HCT116 (cell line): ENCODE data around the gene SLC25A43. TPM values are rescaled to one million over a fixed set of nuclear protein-coding genes. Genes with fewer than 3 reads are reported as not detected.
"Not testable (repeated sequence)": the region's sequence is repeated elsewhere in the genome, so short reads cannot be mapped to it uniquely, and the experiment has no call there.

Source experiments
- ATAC-seq: fragments of 200-7000 bp; cut with Tn5 transposase; 2 replicates; pipeline ENCODE4 v1.9.1; 2020; ENCODE audit warnings: mild to moderate bottlenecking, moderate library complexity
- BruUV-seq: library from RNA; stranded (reverse); fragments of 400-500 nt; replicated peaks from 2 replicates; lab custom pipeline; 2021; lab: Mats Ljungman, UMichigan
- CTCF ChIA-PET: fragments of 300-600 bp; sonication (Branson Sonifier 250); formaldehyde crosslinking; loops from one replicate; lab custom pipeline; 2021; ENCODE audit warnings: antibody characterized with exemption; lab: Charles Lee
- POLR2A ChIA-PET: fragments of 300-600, 350-600 bp; sonication (Branson Sonifier 250); formaldehyde crosslinking; loops from one replicate; lab custom pipeline; 2021; ENCODE audit warnings: antibody characterized with exemption; lab: Charles Lee
- RAD21 ChIA-PET, 2 experiments: fragments of 300-600 bp; sonication (Branson Sonifier 250); formaldehyde crosslinking; loops; one replicate each; lab custom pipeline; 2023; ENCODE audit warnings: low total read pairs in 2 of 2; ENCODE audit not compliant: uncharacterized antibody in 2 of 2, unreplicated experiment in 2 of 2, low non-redundant PET in 1 of 2; lab: Charles Lee
- DNase-seq: peaks from one replicate; pipeline ENCODE4 v3.0.0-alpha.2; 2010; ENCODE audit warnings: low read depth, low spot score
- H2AFZ ChIP-seq: fragments of 200-600 bp; shearing (Covaris generic), sonication (generic); 2 replicates; pipeline ENCODE4 v1.6.1; 2017; ENCODE audit warnings: low read depth, mixed run types, mixed read lengths, antibody characterized with exemption, low read length; ENCODE audit not compliant: poor library complexity, severe bottlenecking
- H3K27ac ChIP-seq: 2 replicates; pipeline ENCODE4 v1.5.1; 2012; ENCODE audit warnings: low read depth, low read length
- H3K27me3 ChIP-seq: fragments of 200-600 bp; sonication (generic); 2 replicates; pipeline ENCODE4 v1.6.1; 2016; ENCODE audit warnings: mixed run types, low read length, mixed read lengths; ENCODE audit not compliant: insufficient read depth
- H3K36me3 ChIP-seq, 2 experiments: fragments of 200-500 bp in 1 of 2; fragments of 200-600 bp in 1 of 2; sonication (Bioruptor generic) in 1 of 2; sonication (generic) in 1 of 2; 2 replicates each; pipeline versions ENCODE4 v1.5.1 to v1.6.1; 2014 to 2016; ENCODE audit warnings: low read length in 2 of 2, inconsistent platforms in 1 of 2, mixed read lengths in 1 of 2, mixed run types in 1 of 2; ENCODE audit not compliant: insufficient read depth in 2 of 2, control insufficient read depth in 1 of 2
- H3K4me1 ChIP-seq, 2 experiments: fragments of 200-600 bp in 1 of 2; sonication (generic) in 1 of 2; 2 replicates each; pipeline versions ENCODE4 v1.5.1 to v1.6.1; 2012 to 2017; ENCODE audit warnings: low read length in 2 of 2, inconsistent platforms in 1 of 2, mild to moderate bottlenecking in 1 of 2, mixed read lengths in 1 of 2, mixed run types in 1 of 2, moderate library complexity in 1 of 2; ENCODE audit not compliant: insufficient read depth in 2 of 2, control insufficient read depth in 1 of 2
- H3K4me2 ChIP-seq: fragments of 200-600 bp; sonication (generic); 2 replicates; pipeline ENCODE4 v1.6.1; 2017; ENCODE audit warnings: mixed run types, low read length, mixed read lengths
- H3K4me3 ChIP-seq, 2 experiments: fragments of 200-600 bp in 1 of 2; sonication (generic) in 1 of 2; replicated peaks in 1 of 2; 2 replicates each; pipeline ENCODE4 v1.5.1; 2011 to 2016; ENCODE audit warnings: low read length in 2 of 2, control low read depth in 1 of 2, low read depth in 1 of 2, mild to moderate bottlenecking in 1 of 2, mixed read lengths in 1 of 2, mixed run types in 1 of 2
- H3K79me2 ChIP-seq: fragments of 200-600 bp; sonication (generic); 2 replicates; pipeline ENCODE4 v1.6.1; 2017; ENCODE audit warnings: mild to moderate bottlenecking, mixed run types, low read length, moderate library complexity, mixed read lengths; ENCODE audit not compliant: insufficient read depth
- H3K9ac ChIP-seq: fragments of 200-600 bp; sonication (generic); 2 replicates; pipeline ENCODE4 v1.6.1; 2016; ENCODE audit warnings: low read length, mixed read lengths
- H3K9me2 ChIP-seq: fragments of 200-600 bp; sonication (generic), shearing (Covaris generic); 2 replicates; pipeline ENCODE4 v1.6.1; 2017; ENCODE audit warnings: mixed run types, mild to moderate bottlenecking, moderate library complexity; ENCODE audit not compliant: insufficient read depth
- H3K9me3 ChIP-seq, 2 experiments: fragments of 200-500 bp in 1 of 2; fragments of 200-600 bp in 1 of 2; sonication (Bioruptor generic) in 1 of 2; sonication (generic) in 1 of 2; 2 replicates each; pipeline ENCODE4 v1.6.1; 2014 to 2017; ENCODE audit warnings: low read length in 2 of 2, mixed read lengths in 2 of 2, inconsistent platforms in 1 of 2, low read depth in 1 of 2, mild to moderate bottlenecking in 1 of 2, mixed run types in 1 of 2, moderate library complexity in 1 of 2; ENCODE audit not compliant: control insufficient read depth in 1 of 2, insufficient read depth in 1 of 2
- H4K20me1 ChIP-seq: fragments of 200-600 bp; sonication (generic), shearing (Covaris generic); 2 replicates; pipeline ENCODE4 v1.6.1; 2017; ENCODE audit warnings: mixed run types, mild to moderate bottlenecking, moderate library complexity; ENCODE audit not compliant: insufficient read depth
- CBX3 ChIP-seq: IDR thresholded peaks from 2 replicates; pipeline ENCODE4 v1.6.1; 2012; ENCODE audit warnings: low read depth
- CEBPB ChIP-seq: IDR thresholded peaks from 2 replicates; pipeline ENCODE4 v1.6.1; 2012; ENCODE audit warnings: low read depth
- ELF1 ChIP-seq: IDR thresholded peaks from 2 replicates; pipeline ENCODE4 v1.6.1; 2012; ENCODE audit warnings: low read depth, borderline replicate concordance
- EZH2 ChIP-seq: fragments of 200-600 bp; sonication (generic); IDR thresholded peaks from 2 replicates; pipeline ENCODE4 v1.6.1; 2017; ENCODE audit warnings: antibody characterized with exemption, mixed run types
- EZH2phosphoT487 ChIP-seq: fragments of 200-600 bp; IDR thresholded peaks from 2 replicates; pipeline ENCODE4 v1.6.1; 2018; ENCODE audit warnings: antibody characterized with exemption, borderline replicate concordance
- FOSL1 ChIP-seq: IDR thresholded peaks from 2 replicates; pipeline ENCODE4 v1.6.1; 2012; ENCODE audit warnings: low read depth
- POLR2A ChIP-seq: IDR thresholded peaks from 2 replicates; pipeline ENCODE4 v1.7.0; 2011; ENCODE audit warnings: borderline replicate concordance; ENCODE audit not compliant: insufficient read depth, insufficient read length; ENCODE audit errors: extremely low read depth
- SP1 ChIP-seq: IDR thresholded peaks from 2 replicates; pipeline ENCODE4 v1.6.1; 2012; ENCODE audit warnings: low read depth
- SRF ChIP-seq: IDR thresholded peaks from 2 replicates; pipeline ENCODE4 v1.6.1; 2012; ENCODE audit warnings: low read depth
- ZFX ChIP-seq: fragments of 450-650 bp; IDR thresholded peaks from 2 replicates; pipeline ENCODE4 v1.6.1; 2017
- ZNF274 ChIP-seq: fragments of 200-500 bp; sonication (Bioruptor generic); IDR thresholded peaks from 2 replicates; pipeline ENCODE4 v1.6.1; 2014; ENCODE audit warnings: mild to moderate bottlenecking, low read depth, low read length, inconsistent platforms
- intact Hi-C: fragments of 100-400 bp; cut with micrococcal nuclease; formaldehyde crosslinking; loops from 2 replicates; pipeline ENCODE4 v1.10.0; 2022
- total RNA-seq: library from RNA; stranded (reverse); gene quantifications from one replicate; pipeline ENCODE4 v1.2.1, GENCODE V29; 2021; ENCODE audit not compliant: unreplicated experiment
- TF ChIP-seq, protein P1 (sequence below), 3 experiments: fragments of 200-600 bp in 1 of 3; sonication (generic) in 1 of 3; IDR thresholded peaks in 2 of 3; conservative IDR thresholded peaks in 1 of 3; 2 replicates each; pipeline ENCODE4 v1.5.1; 2012 to 2017; ENCODE audit warnings: low read depth in 2 of 3, low read length in 2 of 3, antibody characterized with exemption in 1 of 3, borderline replicate concordance in 1 of 3, control low read depth in 1 of 3, mild to moderate bottlenecking in 1 of 3, mixed read lengths in 1 of 3, mixed run types in 1 of 3, moderate library complexity in 1 of 3; ENCODE audit not compliant: insufficient read depth in 1 of 3
- TF ChIP-seq, protein P2 (sequence below): IDR thresholded peaks from 2 replicates; pipeline ENCODE4 v1.6.1; 2011; ENCODE audit warnings: mild to moderate bottlenecking, low read length, moderate library complexity; ENCODE audit not compliant: insufficient replicate concordance; ENCODE audit errors: extremely low read depth
- TF ChIP-seq, protein P3 (sequence below): IDR thresholded peaks from 2 replicates; pipeline ENCODE4 v1.6.1; 2012

Gene SLC25A43
- total RNA-seq, 1 experiment from 2014 or later: 14.1 TPM

DNA sequence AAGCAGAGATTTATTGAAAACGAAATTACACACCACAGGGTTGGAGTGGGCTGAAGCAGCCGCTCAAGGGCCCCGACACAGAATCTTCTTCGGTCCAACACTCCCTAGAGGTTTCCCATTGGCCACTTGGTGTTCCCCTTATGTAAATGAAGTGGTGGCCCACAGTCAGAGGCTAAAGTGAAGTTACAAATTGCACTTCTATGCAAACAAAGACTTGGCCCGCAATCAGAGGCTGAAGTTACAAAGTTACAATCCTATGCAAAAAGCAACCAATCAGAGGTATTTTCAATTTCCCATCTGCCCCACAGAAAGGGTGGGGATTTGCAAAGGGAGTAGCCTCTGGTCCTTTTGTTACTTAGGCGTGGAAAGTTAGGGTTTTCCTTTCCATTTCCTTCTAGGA lies 35.7 kb upstream of the SLC25A43 start (continued):
- TF ChIP-seq SP1: no peak

DNA sequence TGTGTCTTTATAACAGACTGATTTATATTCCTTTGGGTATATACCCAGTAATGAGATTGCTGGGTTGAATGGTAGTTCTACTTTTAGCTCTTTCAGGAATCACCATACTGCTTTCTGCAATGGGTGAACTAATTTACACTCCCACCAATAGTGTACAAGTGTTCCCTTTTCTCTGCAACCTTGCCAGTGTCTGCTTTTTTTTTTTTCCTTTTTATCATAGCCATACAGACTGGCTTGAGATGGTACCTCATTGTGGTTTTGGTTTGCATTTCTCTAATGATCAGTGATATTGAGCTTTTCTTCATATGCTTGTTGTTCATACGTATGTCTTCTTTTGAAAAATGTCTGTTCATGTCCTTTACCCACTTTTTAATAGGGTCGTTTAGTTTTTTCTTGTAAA lies 27.3 kb upstream of the SLC25A43 start:
- H3K4me1 ChIP-seq, H2AFZ ChIP-seq, H3K27ac ChIP-seq, H3K27me3 ChIP-seq, CTCF ChIA-PET, RAD21 ChIA-PET, POLR2A ChIA-PET, ATAC-seq, H3K79me2 ChIP-seq, DNase-seq, H4K20me1 ChIP-seq, BruUV-seq, H3K9me3 ChIP-seq, H3K36me3 ChIP-seq, H3K9me2 ChIP-seq, intact Hi-C loops, H3K4me2 ChIP-seq, H3K4me3 ChIP-seq, H3K9ac ChIP-seq: not testable (repeated sequence)

DNA sequence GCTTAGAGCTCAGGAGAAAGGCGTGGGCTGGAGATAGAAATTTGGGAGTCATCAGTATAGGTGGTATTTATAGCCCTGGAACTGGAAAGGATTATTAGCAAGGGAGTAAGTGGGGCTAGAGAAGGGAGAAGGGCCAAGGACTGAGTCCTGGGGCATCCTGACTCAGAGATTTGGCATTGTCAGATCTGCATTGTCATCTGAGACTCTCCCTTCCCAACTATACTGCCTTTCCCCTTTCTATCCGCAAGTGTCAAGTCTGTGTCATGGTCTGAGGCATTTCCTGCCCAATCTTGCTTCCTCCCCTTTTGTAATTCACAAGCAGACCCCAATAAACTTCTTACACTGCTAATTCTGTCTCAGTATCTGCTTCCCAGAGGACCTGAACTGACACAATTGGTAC lies 24.4 kb upstream of the SLC25A43 start:
- H3K9me2 ChIP-seq: no peaks in the 10 kb centered on the region
- no peaks in the 10 kb centered on the region for H4K20me1 ChIP-seq
- CTCF ChIA-PET: no interaction called here
- no peak overlapping the region for H2AFZ ChIP-seq
- DNase-seq: no peak
- ATAC-seq: no peak
- no peak overlapping the region for H3K9ac ChIP-seq
- peaks cover 0 to 6% of the 10 kb centered on the region in 2 experiments; a peak in 1 of 4 replicates for H3K4me1 ChIP-seq
- no peak overlapping the region for H3K27ac ChIP-seq
- peak overlapping the region; percentile 23; the same call in 1 of the 2 replicates for H3K4me2 ChIP-seq
- H3K79me2 ChIP-seq: no peaks in the 10 kb centered on the region
- no peaks in the 10 kb centered on the region for H3K9me3 ChIP-seq
- POLR2A ChIA-PET: no interaction called here
- no peak for TF ChIP-seq SP1
- no peak for TF ChIP-seq SRF
- TF ChIP-seq ELF1: no peak
- no peak for TF ChIP-seq POLR2A
- TF ChIP-seq ZFX: no peak
- no peak for TF ChIP-seq CBX3
- TF ChIP-seq, protein P1, sequence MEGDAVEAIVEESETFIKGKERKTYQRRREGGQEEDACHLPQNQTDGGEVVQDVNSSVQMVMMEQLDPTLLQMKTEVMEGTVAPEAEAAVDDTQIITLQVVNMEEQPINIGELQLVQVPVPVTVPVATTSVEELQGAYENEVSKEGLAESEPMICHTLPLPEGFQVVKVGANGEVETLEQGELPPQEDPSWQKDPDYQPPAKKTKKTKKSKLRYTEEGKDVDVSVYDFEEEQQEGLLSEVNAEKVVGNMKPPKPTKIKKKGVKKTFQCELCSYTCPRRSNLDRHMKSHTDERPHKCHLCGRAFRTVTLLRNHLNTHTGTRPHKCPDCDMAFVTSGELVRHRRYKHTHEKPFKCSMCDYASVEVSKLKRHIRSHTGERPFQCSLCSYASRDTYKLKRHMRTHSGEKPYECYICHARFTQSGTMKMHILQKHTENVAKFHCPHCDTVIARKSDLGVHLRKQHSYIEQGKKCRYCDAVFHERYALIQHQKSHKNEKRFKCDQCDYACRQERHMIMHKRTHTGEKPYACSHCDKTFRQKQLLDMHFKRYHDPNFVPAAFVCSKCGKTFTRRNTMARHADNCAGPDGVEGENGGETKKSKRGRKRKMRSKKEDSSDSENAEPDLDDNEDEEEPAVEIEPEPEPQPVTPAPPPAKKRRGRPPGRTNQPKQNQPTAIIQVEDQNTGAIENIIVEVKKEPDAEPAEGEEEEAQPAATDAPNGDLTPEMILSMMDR (IDR thresholded peaks at IDR 0.05 in 2 of 3, conservative IDR thresholded peaks at IDR 0.05 in 1 of 3; ENCODE audit: borderline replicate concordance in 1 of 3, insufficient read depth in 1 of 3, low read depth in 2 of 3, low read length in 2 of 3): no peak
- no peak for TF ChIP-seq EZH2phosphoT487
- no peak for TF ChIP-seq ZNF274
- TF ChIP-seq, protein P2, sequence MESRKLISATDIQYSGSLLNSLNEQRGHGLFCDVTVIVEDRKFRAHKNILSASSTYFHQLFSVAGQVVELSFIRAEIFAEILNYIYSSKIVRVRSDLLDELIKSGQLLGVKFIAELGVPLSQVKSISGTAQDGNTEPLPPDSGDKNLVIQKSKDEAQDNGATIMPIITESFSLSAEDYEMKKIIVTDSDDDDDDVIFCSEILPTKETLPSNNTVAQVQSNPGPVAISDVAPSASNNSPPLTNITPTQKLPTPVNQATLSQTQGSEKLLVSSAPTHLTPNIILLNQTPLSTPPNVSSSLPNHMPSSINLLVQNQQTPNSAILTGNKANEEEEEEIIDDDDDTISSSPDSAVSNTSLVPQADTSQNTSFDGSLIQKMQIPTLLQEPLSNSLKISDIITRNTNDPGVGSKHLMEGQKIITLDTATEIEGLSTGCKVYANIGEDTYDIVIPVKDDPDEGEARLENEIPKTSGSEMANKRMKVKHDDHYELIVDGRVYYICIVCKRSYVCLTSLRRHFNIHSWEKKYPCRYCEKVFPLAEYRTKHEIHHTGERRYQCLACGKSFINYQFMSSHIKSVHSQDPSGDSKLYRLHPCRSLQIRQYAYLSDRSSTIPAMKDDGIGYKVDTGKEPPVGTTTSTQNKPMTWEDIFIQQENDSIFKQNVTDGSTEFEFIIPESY: no peak
- no peak for TF ChIP-seq EZH2
- no peak for TF ChIP-seq FOSL1
- TF ChIP-seq, protein P3, sequence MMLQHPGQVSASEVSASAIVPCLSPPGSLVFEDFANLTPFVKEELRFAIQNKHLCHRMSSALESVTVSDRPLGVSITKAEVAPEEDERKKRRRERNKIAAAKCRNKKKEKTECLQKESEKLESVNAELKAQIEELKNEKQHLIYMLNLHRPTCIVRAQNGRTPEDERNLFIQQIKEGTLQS: no peak
- TF ChIP-seq CEBPB: no peak
- H3K36me3 ChIP-seq: no peaks in the 10 kb centered on the region
- BruUV-seq: no TSS peak
- RAD21 ChIA-PET: no interaction called here
- H3K4me3 ChIP-seq: no peak overlapping the region
- intact Hi-C loops: no loop called here
- H3K27me3 ChIP-seq: no peaks in the 10 kb centered on the region
